GDM1 (cell line): ENCODE measurements around the gene RALB.
"Not testable (repeated sequence)": the region's sequence is repeated elsewhere in the genome, so short reads cannot be mapped to it uniquely, and the experiment has no call there.

Source experiments
- DNase-seq: peaks from one replicate; lab custom pipeline; 2025; lab: John Stamatoyannopoulos, UW

The RALB gene

DNA sequence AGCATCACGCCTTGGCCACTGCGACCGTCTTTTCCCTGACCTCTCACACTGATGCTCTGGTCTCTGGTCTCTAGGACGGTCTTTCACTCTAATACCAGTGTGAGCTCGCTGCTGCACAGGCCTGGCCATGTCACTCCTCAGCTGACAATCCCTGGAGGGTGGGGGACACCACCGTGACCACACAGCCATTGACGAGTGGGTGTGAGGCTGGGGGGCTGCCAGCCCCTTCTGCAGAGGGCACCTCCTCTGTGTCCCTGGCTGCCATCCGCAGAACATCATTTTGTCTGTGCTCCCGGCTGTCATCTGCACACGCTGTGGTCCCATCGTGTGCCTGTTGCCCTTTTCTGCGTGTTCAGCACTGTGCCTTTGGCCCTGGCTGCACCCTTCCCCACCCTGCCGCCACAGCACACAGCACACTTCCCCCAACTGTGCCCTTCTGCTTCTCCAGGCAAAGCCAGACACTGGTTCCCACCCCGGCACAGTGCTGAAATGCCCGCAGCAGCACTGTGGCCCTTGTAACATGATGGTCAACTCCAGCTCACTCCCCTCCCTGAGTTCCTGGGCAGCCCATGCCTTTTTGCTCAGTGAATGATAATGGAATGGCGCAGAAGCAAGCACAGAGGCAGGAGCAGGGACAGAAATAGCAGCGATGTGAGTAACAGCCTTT, 62.8 kb downstream of the RALB start:
- DNase-seq = no peak

DNA sequence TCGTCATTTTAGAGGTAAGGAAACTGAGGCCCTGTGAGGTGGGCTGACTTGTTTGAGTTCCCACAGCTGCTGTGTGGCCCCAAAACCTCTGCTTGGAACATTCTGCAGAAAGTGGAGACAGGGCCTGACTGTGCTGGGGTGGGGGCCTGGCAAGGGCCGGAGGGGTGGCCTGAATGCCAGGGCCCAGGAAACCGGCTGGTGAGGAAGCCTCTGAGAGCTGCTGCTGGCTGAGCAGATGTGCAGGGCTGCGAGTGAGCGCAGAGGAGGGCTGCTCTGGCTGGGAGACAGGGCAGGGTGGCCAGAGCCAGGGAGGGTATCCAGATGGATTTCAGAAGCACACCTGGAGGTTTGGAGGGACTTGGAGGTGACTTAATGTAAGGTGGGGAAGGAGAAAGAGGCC, 63.4 kb downstream of the RALB start:
- no peak for DNase-seq

DNA sequence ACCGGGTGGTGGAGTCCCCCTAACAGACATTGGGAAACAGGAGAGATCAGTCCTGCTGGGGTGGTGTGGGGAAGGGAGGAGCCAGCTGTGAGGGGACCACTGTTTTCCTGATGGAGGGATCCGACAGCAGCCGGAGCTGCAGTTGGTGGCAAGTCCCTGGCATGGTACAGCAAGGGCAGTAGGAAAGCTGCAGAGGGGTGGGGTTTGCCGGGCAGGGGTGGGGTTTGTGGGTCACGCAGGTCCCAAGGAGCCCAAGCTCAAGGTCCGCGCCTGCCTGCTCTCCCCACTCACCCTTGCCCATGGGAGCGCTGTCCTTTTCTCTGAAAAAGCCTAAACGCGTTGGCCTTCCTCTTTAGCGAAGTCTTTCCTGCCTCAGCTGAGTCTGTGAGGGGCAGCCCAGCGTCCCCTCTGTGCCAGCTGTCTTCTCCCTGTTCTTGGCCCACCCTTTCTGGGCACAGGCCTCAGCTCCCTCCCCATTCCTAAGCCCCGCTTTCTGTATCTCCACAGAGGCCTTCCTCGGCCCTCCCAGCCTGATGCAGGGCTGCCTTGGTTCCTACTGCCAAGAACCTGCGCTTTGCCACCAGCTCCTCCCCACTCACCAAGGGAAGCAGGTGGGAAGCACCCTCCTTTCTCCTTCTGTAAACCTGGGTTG, 64.0 kb downstream of the RALB start:
- no peak for DNase-seq

DNA sequence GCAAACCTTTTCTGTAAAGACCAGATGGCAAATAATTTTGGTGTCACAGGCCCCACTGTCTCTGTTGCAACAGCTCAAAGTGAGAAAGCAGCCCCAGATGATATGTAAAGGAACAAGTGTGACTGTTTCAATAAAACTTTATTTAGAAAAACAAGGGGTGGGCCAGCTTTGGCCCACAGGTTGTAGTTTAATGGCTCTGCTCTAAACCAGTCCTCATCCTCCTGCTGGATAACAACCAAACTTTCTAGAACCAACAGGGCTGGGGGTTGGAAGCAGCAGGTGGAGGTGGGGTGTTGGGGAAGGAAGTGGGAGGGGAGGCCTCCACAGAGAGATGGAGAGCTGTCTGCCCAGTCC, 64.5 kb downstream of the RALB start:
- DNase-seq = no peak

DNA sequence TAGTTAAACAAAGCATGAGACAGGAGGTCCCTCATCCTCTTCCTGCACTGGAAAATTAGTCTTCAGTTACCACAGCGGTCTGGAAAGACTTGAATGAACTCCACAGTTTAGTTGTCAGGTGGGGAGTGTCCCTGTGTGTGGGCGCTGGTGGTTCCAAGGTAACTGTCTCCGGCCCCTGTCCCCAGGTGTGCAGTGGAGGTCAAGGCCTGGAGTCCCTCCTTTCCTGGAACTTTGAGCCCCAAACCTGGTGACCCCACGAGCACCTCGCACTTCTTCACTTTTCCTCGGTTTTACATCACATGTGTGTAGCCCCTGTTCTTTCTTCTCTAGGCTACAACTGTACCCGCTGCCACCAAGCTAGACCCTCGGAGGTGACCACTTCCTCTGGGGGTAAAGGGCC, 65.3 kb downstream of the RALB start:
- no peak for DNase-seq

DNA sequence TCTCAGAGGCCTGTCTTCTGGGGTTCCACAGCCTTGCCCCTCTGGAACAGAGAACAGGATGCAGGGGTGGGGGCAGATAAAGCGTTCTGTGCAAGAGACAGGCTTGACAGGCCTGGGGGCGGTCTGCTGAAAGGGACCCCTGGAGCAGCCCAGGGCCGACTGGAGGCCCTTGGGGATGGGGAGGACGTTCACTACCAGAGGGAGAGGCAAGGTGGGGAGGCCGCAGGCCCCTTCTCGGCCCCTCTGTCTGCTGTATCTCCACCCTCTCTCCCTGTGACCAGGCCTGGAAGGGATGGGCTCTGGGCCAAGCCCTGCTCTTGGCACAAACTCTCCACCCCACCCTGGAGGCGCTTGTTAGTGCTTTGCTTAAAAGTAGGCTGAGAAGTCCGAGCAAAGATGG, 66.0 kb downstream of the RALB start:
- no peak for DNase-seq

DNA sequence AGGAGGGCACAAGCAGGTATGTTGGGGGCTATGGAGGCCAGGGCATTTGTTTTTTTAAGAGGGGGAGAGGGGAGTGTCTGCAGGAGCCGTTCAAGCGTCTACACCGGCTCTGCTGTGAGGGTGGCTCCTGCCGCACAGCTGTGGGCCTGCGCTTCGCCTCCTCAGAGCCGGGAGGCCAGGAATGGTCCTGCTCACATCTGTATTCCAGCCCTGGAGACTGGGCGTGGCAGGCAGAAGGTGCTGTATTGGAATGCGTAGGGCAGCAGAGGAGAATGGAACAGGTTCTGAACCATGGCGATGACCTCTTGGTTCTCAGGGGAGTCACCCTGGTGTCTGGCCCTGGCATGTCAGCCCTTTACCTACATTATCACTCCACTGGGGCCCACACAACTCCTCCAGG, 66.5 kb downstream of the RALB start:
- DNase-seq = no peak

DNA sequence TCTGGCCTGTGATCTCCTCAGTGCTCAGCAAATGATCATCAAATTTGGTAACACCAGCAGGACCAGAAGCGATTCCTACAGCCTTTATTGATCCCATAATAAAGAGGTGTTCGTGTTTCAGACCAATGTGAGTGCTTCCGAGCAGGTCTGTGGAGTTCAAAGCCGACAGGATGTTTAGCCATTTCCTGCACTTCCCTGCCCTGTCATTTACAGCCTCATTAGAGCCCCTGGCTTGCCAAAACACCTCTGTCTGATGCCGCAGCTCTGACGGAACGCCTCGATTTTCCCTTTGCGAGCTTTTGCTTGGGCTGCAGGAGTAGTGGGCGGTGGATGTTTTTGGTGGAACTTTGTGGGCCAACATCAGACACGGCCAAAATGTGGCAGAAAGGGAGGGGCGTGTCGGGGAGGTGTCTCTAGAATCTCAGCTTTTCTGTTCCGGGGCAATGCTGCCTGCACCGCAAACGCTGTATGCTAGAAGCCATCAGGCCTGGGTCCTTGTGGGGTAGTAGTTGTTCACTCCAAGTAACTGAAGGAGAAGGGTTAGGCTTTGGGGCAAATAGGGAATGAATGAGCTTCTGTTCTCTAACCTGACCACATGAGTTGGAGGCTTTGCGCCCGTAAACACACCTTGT, 67.2 kb downstream of the RALB start:
- no peak for DNase-seq

DNA sequence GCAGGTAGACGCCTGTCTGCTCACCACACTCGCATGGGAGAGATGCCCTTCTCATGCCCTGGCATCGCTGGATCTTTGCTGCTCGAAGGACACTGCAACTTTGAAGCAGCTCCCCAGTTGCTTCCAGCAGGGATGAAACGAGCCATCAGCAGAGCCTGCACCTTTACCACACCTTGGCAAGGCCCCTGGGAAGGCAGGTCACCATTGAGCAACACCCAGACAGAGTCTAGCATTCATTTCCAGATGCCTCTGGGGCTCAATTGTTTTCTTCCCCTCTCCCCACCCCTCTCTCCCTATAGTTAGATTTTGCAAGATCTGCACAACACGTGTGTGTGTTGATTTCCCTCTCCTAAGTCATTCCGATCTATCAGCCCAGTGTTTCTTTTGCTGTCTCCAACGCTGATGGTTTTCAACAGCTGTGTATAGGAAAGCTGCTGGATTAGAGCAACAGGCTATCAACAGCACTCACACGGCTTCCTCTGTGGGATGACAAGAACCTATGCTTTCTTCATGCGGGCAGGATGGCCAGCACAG, 67.7 kb downstream of the RALB start:
- DNase-seq = no peak

DNA sequence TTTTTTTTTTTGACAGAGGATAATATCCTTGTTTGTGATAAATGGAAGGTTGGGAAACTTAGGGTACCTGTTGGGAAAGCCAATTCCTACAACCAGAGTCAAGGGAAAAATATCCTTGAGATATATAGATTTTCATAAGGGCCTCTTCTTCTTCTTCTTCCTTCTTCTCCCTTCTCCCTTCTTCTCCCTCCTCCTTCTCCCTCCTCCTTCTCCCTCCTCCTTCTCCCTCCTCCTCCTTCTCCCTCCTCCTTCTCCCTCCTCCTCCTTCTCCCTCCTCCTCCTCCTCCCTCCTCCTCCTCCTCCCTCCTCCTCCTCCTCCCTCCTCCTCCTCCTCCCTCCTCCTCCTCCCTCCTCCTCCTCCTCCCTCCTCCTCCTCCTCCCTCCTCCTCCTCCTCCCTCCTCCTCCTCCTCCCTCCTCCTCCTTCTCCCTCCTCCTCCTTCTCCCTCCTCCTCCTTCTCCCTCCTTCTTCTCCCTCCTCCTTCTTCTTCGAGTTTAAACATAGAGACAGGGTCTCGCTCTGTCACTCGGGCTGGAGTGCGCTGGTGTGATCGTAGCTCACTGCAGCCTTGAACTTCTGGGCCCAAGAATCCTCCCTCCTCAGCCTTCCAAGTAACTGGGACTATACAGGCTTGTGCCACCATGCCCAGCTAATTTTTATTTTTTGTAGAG, 68.4 kb downstream of the RALB start:
- DNase-seq = not testable (repeated sequence)

DNA sequence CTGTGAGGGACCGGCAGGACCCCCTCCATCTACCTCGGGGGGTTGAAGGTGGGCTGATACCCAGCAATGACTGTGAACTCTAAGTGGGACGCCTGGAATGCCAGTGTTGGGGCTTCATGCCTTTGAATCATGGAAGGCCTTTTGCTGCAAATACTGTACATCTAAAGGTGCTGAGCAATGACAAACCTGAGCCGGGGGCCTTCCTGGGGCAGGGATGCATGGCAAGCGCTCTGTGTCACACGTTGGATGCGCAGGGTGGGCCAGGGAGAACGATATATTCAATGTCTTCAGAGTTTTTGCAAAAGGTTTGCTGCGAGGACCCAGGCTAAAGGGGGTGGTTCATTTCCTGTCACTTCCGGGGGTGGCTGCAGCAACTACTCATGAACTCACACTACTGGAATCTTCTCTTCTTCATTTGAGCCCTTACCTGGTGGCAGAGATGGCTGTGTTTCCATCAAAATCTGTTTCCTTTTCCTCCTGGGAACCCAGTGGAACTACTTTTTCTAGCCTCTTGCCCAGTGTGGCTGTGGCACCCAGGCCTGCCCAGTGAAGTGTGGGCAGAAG, 69.2 kb downstream of the RALB start:
- DNase-seq = no peak

DNA sequence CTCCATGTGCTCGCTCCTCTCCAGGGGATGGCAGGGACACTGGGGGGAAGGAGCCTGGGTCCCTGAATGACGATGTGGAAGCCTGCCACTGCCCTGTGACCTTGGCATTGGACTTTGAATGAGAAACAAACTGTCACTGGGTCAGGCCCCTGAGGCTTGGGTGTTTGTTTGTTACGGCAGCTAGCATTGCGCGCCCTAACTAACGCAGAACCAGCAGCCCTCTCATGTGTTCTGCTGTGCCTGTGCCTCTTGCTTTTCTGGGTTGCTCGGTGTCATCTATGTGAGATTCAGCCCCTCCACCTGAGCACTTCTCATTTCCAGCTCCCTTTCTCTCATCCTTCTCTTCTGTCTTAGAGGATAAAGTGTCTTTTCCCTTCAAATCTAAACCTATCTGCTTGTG, 69.7 kb downstream of the RALB start:
- no peak for DNase-seq

DNA sequence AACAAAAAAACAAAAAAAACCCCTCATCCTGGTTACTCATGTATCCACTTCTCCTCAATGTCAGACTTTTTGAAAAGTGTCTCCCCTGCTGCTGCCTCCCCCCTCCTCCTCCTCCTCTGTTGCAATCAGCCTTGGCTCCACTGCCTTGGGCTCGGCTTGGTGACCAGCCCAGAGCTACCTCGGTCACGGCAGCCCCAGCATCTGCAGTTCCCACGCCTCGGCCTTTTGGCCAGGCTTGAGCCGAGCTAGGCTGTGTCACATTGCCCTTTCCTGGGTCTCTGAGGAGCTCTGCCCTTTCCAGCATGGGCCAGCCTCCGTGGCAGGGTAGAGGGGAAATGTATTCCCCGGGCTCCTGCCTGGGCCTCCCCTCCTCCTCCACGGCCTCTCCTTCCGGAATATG, 70.6 kb downstream of the RALB start:
- no peak for DNase-seq

DNA sequence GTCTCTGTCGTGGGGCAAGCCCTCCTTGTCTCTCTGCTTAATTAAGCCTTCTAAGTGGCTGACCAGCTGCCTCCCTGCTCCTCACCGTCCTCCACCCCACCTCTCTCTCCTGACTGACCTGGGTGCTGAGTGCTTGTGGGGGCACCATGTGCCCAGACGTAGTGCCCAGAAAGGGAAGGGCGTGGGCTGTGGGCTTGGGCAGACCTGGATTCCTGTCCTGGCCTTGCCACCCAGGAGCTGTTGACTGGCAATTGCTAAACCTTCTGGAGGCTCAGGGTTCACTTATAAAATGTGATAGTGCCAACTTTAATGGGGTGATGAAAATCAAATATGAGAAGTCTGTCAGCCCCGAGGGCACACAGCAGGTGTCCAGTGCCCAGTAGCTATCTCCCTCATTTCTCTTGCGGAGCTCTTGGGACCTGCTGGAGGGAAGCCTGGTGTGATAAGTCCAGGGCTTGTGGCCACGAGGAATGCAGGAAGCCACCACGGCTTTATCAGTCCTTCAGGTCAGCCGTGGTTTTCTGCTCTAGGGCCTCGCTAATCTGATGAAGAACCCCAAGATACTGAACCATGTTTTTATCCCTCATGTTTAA, 71.3 kb downstream of the RALB start:
- no peak for DNase-seq

DNA sequence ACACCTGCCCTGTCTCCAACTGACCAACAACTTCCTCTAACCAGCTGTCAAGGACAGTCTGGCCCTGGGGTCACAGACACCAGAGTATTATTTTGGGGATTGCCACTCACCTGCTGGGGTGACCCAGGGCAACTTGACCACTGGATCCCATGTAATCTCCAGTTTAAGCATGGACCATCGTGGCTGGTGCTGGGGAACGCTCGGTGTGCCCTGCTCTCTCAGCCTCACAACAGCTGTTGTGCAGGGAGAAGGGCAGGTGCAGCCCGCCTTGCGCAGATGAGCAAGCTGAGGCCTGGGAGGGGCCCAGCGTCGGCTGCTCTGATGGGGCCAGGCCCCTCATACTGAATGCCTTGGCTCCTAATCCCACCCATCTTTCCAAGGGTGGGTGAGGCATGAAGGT, 72.3 kb downstream of the RALB start:
- DNase-seq = no peak

DNA sequence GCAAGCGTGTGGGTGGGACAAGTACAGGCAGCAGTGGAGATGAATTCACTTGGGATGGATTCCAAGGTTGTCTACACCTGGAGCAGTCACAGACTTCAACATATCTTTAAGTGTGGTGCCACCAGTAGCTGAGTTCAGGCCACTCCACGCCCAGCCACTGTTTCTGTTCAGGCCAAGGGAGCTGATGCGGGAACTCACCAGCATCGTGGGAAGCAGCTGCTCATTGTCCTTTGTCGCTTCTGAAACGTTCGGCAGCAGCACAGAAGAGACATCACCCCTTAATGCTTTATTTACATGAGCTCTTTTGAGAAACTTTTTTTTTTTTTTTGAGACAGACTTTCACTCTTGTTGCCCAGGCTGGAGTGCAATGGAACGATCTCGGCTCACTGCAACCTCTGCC, 73.4 kb downstream of the RALB start:
- DNase-seq = no peak

DNA sequence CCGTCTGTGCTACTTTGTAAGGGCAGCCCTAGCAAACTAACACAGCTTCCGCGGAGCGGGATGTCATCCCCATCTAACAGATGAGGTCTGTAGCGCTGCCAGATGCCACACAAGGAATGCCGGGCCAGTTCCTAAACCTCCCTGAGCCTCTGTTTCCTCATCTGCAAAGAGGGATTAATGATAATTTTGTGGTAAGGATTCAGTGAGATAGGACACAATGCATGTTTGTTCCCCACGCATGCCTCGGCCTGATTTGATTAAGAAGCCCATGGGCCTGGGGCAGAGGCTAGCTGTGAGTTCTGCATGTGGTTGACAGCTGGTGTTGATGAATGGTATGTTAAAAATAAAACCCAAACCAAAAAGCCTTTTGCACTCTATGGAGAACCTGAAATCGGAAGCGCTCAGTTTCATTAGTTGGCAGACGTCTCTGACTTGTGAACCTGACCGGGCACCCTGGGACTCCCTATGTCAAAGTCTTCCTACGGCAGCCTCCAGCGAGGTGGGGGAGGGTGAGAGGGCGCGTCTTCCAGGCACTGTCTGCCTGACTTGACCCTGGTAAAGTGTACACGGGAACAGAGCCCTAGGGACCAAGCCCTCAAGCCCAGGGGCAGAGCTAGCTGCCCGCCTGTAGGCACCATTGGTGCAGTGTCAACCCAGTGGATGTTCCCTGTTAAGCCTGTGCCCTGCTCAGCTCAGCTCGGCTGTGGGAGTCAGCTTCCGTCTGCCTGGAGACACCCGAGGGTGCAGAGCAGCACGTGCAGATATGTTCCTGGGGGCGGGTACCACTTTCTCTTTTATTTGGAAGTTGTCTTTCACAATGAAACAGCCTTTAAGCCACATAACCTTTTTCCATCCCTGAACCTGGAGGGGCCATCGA, 78.5 kb downstream of the RALB start:
- no peak for DNase-seq

DNA sequence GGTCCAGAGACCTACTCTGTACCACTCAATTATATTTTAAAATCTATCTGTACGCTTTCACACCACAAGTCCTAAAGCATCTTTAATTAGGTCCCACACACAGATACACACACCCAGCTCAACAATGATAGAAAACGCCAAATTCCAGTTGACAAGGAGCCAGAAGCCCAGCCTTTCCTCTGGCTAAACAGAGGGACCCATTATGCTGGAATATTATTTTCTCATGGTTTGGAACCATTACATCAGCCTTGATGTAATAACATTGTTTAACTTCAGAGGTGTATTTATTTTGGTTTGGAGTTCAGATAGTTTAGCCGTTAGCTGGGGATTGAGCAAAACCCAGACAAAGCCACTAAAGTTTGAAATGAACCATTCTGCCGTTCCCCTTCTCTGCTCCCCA, 79.3 kb downstream of the RALB start:
- DNase-seq = no peak

DNA sequence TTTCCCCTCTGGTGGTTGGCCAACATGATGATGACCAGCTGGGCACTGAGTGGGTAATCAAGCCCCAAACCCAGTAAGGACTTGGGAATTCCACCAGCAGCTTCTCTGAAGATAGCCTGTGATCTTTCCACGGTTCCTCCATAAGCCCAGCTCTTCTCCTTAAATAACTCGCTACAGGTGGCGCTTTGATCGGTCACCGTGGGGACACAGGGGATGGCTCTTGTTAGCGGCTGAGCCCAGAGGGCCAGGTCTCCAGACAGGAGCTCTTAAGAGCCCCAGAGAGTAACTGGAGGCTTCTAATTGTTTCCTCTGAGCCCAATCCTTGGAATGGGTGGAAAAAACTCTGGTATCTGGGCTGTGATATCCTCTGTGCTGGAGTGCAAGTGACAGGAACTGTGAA, 79.7 kb downstream of the RALB start:
- DNase-seq = no peak

DNA sequence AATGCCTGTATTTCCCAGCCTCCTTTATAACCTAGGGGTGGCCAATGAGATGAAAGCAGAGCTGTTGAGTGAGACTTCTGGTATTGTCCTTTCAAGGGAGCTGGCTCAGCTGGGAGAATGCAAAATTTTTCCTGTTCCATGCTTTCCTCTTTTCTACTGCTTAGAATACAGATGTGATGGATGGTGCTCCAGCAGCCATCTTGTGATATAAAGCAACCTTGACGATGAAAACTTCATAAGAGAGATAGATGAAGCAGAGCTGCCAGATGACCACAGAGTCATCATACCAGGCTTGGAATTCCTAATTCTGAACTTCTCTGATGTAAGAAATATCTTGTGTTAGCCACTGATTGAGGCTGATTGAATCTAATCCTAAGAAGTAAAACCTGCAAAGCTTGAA, 81.4 kb downstream of the RALB start:
- DNase-seq = no peak

DNA sequence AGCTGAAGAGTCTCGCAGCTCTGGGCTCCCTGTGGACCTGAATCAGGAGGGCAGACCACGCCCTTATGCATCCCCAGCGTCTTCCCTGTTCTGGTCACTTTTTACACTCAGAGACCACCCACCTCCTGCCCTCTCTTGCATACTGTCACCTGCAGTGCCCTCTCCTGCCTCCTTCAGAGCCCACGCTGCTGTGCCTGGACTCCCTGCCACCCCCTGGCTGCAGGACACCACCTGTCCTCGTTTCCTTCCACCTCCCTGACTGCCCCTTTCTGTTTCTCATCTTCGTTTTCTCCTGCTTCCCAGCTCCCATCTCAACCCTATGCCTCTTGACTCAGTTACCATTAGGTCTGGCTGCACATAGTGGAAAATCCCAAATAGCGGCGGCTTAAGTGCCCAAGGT, 84.1 kb downstream of the RALB start:
- DNase-seq = no peak
